Measurements from ENCODE around the gene ELOVL3. TPM values are rescaled to one million over a fixed set of nuclear protein-coding genes. Genes with fewer than 3 reads are reported as not detected.
"Not testable (repeated sequence)": the region's sequence is repeated elsewhere in the genome, so short reads cannot be mapped to it uniquely, and the experiment has no call there.

The ELOVL3 gene
- total RNA-seq, 1 donor from 2014 or later = 0.48 TPM

DNA sequence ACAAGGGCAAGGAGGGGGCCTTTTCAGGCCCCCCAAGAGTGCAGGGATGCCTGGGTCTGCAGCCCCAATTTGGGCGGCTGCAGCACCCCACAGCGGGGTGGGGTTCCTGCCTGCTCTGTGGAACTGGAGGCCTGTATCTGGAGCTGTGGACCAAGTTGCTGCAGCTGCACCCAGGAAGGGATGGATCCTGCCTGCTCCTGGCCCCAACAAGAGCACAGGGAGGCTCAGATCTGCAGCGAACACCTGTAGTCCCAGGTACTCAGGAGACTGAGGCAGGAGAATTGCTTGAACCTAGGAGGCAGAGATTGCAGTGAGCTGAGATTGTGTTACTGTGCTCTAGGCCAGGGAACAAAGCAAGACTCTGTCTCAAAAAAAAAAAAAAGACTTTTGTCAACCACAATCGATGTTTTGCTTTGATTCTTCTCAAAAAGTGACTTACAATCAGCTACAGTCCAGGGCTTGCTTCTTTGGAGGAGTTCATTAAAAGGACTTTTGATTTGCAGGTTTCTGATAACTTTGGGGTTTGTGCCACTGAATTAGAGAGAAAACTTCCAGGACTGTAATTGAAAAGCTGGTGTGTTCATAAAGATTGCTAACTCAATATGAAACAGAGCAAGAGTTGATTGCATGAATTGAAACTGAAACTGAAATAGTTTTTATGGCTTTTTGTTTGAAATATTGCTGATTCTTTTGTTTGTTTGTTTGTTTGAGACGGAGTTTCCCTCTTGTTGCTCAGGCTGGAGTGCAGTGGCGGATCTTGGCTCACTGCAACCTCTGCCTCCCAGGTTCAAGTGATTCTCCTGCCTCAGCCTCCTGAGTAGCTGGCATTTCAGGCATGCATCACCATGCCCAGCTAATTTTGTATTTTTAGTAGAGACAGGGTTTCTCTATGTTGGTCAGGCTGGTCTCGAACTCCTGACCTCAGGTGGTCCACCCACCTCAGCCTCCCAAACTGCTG lies 36.9 kb upstream of the ELOVL3 start:
- peaks cover 15% of the 10 kb centered on the region for H3K9me3 ChIP-seq (ENCODE audit: insufficient read depth, low read depth, low read length)
- H3K36me3 Mint-ChIP-seq (ENCODE audit: low read depth, unreplicated experiment); H3K27me3 Mint-ChIP-seq (ENCODE audit: low read depth, unreplicated experiment): not testable (repeated sequence)

DNA sequence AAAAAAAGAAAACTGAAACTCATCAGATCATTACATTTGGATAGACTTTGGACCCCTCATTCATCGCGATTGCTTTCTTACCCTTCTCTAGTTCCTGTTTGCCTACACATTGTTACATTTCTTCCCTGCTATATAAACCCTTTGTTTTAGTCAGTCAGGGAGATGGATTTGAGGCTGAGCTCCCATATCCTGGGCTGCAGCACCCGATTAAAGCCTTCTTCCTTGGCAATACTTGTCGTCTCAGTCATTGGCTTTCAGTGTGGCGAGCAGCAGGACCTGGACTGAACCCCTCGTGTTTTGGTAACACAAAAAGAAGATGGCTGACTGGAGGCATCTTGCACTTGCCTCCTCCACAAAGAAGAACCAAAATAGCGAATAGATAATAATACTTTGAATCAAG lies 34.1 kb upstream of the ELOVL3 start:
- H3K4me3 ChIP-seq (ENCODE audit: insufficient read depth, low read depth, low read length) = no peak overlapping the region
- no peaks in the 10 kb centered on the region for H3K79me2 ChIP-seq (ENCODE audit: insufficient read depth, low read length)
- H3K36me3 Mint-ChIP-seq (ENCODE audit: low read depth, unreplicated experiment) = peaks cover 2% of the 10 kb centered on the region
- H3K9ac ChIP-seq (ENCODE audit: low read length) = no peak overlapping the region
- DNase-seq (ENCODE audit: low read depth) (no peak), FAIRE-seq (no peak)
- no peak overlapping the region for H3K4me3 Mint-ChIP-seq (ENCODE audit: unreplicated experiment)
- TF ChIP-seq, protein P1, sequence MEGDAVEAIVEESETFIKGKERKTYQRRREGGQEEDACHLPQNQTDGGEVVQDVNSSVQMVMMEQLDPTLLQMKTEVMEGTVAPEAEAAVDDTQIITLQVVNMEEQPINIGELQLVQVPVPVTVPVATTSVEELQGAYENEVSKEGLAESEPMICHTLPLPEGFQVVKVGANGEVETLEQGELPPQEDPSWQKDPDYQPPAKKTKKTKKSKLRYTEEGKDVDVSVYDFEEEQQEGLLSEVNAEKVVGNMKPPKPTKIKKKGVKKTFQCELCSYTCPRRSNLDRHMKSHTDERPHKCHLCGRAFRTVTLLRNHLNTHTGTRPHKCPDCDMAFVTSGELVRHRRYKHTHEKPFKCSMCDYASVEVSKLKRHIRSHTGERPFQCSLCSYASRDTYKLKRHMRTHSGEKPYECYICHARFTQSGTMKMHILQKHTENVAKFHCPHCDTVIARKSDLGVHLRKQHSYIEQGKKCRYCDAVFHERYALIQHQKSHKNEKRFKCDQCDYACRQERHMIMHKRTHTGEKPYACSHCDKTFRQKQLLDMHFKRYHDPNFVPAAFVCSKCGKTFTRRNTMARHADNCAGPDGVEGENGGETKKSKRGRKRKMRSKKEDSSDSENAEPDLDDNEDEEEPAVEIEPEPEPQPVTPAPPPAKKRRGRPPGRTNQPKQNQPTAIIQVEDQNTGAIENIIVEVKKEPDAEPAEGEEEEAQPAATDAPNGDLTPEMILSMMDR (IDR thresholded peaks at IDR 0.05; ENCODE audit: insufficient read depth, low read depth, low read length) = no peak
- TF ChIP-seq EZH2 (IDR thresholded peaks at IDR 0.05; ENCODE audit: insufficient read depth, low read length) = no peak
- peaks cover 11% of the 10 kb centered on the region for H3K27me3 Mint-ChIP-seq (ENCODE audit: low read depth, unreplicated experiment)
- no peaks in the 10 kb centered on the region for H3K4me1 ChIP-seq (ENCODE audit: insufficient read depth, low read length)
- H3K27ac ChIP-seq (ENCODE audit: low read depth, low read length) = no peak overlapping the region
- peaks cover 11% of the 10 kb centered on the region for H3K9me3 ChIP-seq (ENCODE audit: insufficient read depth, low read depth, low read length)
- H3K4me2 ChIP-seq (ENCODE audit: low read length) = no peak overlapping the region
- no peaks in the 10 kb centered on the region for H4K20me1 ChIP-seq (ENCODE audit: insufficient read depth, low read length)
- peaks cover 26% of the 10 kb centered on the region for H3K9me3 Mint-ChIP-seq (ENCODE audit: unreplicated experiment)
- no peaks in the 10 kb centered on the region for H3K27me3 ChIP-seq (ENCODE audit: insufficient read depth, low read length)
- no peak overlapping the region for H3K27ac Mint-ChIP-seq (ENCODE audit: unreplicated experiment)
- no peak overlapping the region for H2AFZ ChIP-seq (ENCODE audit: low read depth, low read length)
- H3K36me3 ChIP-seq (ENCODE audit: insufficient read depth, low read length) = no peaks in the 10 kb centered on the region
- H3K4me1 Mint-ChIP-seq (ENCODE audit: low read depth, unreplicated experiment) = no peaks in the 10 kb centered on the region

More for the DNA sequence above, 36.9 kb upstream of the ELOVL3 start:
- H3K4me2 ChIP-seq (ENCODE audit: low read length); H3K27ac Mint-ChIP-seq (ENCODE audit: unreplicated experiment); H3K4me1 ChIP-seq (ENCODE audit: insufficient read depth, low read length); H3K79me2 ChIP-seq (ENCODE audit: insufficient read depth, low read length); DNase-seq (ENCODE audit: low read depth); H4K20me1 ChIP-seq (ENCODE audit: insufficient read depth, low read length); H3K36me3 ChIP-seq (ENCODE audit: insufficient read depth, low read length); H3K4me1 Mint-ChIP-seq (ENCODE audit: low read depth, unreplicated experiment); H3K9ac ChIP-seq (ENCODE audit: low read length); H3K27me3 ChIP-seq (ENCODE audit: insufficient read depth, low read length); H3K27ac ChIP-seq (ENCODE audit: low read depth, low read length); H2AFZ ChIP-seq (ENCODE audit: low read depth, low read length); H3K4me3 Mint-ChIP-seq (ENCODE audit: unreplicated experiment); H3K4me3 ChIP-seq (ENCODE audit: insufficient read depth, low read depth, low read length); FAIRE-seq: not testable (repeated sequence)
- peaks cover 38% of the 10 kb centered on the region for H3K9me3 Mint-ChIP-seq (ENCODE audit: unreplicated experiment)

DNA sequence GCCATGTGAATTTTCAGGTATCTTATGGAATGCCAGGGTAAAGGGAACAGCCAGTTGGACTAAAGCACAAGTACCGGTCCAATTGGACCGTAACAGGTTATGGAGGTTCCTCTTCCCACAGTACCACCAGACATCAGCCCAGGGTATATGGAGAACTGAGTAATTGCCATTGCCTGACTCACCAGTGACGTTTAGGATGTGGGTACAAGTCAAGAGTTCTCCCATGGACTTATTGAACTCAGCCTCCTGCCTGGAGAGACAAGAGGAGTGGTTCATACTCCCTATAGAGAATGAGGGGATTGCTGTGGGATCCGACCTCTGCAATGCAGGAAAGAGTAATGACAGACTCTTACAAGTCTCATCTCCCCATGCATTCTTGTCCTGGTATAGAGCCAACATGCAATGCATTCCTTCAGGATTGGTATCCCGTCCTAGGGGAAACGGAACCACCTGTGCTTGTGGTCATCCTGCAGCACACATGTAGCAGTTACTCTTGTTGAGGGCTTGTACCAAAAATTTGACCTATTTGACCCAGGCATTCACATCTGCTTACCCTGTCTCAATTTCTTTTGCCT lies 30.7 kb upstream of the ELOVL3 start:
- Histone ChIP-seq H3K9me3 (ENCODE audit: insufficient read depth, low read depth, low read length) (peaks cover 11% of the 10 kb centered on the region), H2AFZ (ENCODE audit: low read depth, low read length) (no peak overlapping the region), H3K9ac (ENCODE audit: low read length) (no peak overlapping the region), H3K27ac (ENCODE audit: low read depth, low read length) (no peak overlapping the region), H3K36me3 (ENCODE audit: insufficient read depth, low read length) (no peaks in the 10 kb centered on the region), H3K79me2 (ENCODE audit: insufficient read depth, low read length) (no peaks in the 10 kb centered on the region), H3K4me1 (ENCODE audit: insufficient read depth, low read length) (no peaks in the 10 kb centered on the region), H3K4me3 (ENCODE audit: insufficient read depth, low read depth, low read length) (no peak overlapping the region), H3K27me3 (ENCODE audit: insufficient read depth, low read length) (no peaks in the 10 kb centered on the region), H4K20me1 (ENCODE audit: insufficient read depth, low read length) (no peaks in the 10 kb centered on the region), H3K4me2 (ENCODE audit: low read length) (no peak overlapping the region)
- Mint-ChIP-seq H3K9me3 (ENCODE audit: unreplicated experiment) (peaks cover 30% of the 10 kb centered on the region), H3K4me3 (ENCODE audit: unreplicated experiment) (no peak overlapping the region), H3K4me1 (ENCODE audit: low read depth, unreplicated experiment) (no peaks in the 10 kb centered on the region), H3K27me3 (ENCODE audit: low read depth, unreplicated experiment) (peaks cover 16% of the 10 kb centered on the region), H3K36me3 (ENCODE audit: low read depth, unreplicated experiment) (no peaks in the 10 kb centered on the region), H3K27ac (ENCODE audit: unreplicated experiment) (no peak overlapping the region)
- DNase-seq (ENCODE audit: low read depth) (no peak), FAIRE-seq (no peak)
- TF ChIP-seq EZH2 (IDR thresholded peaks at IDR 0.05; ENCODE audit: insufficient read depth, low read length) = no peak
- TF ChIP-seq, protein P1 (IDR thresholded peaks at IDR 0.05; ENCODE audit: insufficient read depth, low read depth, low read length) = no peak

All from astrocyte (in vitro differentiated cells and primary cell).